ENCODE measurements around the gene SCIN.
"Not testable (repeated sequence)": the region's sequence is repeated elsewhere in the genome, so short reads cannot be mapped to it uniquely, and the experiment has no call there.

The SCIN gene

DNA sequence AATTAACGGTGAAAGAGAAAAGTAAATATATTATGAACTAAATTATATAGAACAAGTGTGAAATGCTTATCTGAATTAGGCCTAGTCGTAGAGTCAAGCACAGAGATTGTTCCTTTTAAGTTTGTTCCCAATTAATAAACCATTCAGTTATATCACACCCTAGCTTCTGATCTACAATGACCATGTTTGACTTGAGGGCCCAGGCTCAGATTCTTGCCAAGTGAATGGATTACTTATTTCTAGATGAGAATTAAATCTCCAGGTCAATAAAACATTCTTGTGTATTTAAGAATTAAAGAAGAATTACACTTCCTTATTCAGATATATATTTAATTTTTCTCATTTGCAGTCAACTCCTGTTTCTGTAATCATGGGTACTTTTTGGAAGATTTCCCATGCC lies 79.6 kb downstream of the SCIN start:
- DNase-seq = no peak

DNA sequence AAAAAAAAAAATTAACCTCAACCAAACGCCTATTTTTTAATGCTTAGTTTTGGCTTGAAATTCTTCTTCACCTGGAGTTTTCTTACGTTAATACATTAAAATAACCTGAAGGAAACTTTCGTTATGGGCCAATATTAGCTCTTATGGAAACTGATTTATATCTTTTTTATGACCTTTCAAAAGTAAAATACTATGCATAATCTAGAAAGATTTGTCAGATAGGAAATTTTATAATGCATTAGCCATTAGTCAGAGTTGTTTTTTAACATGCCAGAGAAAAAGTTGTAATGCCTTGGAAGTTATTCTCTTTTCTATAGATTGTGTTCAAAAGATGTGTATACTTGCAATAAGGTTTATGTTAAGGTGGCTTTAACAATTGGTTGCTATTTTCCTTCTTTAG lies 82.6 kb downstream of the SCIN start:
- DNase-seq = no peak

DNA sequence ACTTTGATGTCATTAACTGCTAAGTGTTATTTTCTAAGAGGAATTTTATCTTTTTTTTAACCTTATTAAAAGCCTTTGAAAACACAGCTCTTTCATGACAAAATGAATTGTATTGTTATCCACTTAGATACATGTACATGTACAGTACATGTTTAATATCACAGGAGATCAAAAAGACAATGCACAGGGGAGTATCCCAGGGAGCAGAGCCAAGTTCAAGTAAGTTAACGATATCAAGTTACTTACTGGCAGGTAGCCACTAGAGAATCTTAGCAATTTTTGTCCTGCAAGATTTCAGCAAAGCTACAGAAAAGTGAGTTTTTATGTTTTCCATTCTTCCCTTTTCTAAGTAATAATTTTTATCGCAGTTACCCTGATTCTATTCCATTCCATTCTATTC lies 83.0 kb downstream of the SCIN start:
- no peak for DNase-seq

DNA sequence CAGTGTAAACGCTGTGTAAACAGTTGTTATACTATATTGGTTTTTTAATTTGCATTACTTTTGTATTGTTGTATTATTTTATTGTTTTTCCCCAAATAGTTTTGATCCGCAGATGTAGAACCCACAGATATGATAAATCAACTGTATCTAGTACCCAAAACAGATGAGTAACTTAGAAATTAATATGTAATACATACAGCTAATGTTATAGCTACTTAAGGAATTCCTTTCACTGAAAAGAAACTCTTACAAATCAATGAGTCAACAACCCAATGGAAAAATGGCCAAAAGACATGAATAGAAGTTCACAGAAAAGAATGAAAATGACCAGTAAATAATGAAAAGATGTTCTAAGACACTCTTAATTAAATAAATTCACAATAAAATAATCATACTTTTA lies 84.6 kb downstream of the SCIN start:
- DNase-seq = no peak

DNA sequence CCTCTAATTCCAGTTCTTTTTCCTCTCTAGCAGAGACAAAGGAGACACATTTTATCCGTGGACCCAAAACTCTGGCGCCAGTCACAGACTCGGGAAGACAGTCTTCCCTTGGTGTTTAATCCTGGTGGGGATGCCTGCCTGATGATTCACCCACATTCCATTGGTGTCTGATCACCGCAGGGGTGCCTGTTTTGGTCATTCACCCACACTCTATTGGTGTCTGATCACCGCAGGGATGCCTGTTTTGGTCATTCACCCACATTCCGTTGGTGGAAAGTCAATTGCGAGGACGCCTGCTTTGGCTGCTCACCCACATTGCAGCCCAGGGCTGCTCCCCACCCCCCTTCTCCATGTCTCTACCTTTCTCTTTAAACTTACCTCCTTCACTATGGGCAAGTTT lies 89.9 kb downstream of the SCIN start:
- DNase-seq = not testable (repeated sequence)

DNA sequence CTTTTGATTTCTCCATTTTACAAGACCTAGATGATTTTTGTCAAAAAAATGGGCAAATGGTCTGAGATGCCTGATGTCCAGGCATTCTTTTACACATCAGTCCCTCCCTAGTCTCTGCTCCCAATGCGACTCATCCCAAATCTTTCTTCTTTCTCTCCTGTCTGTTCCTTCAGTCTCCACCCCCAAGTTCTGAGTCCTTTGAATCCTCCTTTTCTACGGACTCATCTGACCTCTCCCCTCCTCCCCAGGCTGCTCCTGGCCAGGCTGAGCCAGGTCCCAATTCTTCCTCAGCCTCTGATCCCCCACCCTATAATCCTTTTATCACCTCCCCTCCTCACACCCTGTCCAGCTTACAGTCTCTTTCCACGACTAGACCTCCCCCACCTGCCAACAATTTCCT lies 90.5 kb downstream of the SCIN start:
- not testable (repeated sequence) for DNase-seq

DNA sequence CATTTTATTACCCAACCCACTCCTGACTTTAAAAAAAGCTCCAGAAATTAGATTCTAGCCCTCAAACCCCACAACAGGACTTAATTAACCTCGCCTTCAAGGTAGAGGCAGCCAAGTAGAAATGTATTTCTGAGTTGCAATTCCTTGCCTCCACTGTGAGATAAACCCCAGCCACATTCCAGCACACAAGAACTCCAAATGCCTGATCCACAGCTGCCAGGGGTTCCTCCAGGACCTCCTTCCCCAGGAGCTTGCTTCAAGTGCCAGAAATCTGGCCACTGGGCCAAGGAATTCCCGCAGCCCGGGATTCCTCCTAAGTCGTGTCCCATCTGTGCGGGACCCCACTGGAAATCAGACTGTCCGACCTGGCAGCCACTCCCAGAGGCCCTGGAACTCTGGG lies 91.1 kb downstream of the SCIN start:
- DNase-seq = no peak

DNA sequence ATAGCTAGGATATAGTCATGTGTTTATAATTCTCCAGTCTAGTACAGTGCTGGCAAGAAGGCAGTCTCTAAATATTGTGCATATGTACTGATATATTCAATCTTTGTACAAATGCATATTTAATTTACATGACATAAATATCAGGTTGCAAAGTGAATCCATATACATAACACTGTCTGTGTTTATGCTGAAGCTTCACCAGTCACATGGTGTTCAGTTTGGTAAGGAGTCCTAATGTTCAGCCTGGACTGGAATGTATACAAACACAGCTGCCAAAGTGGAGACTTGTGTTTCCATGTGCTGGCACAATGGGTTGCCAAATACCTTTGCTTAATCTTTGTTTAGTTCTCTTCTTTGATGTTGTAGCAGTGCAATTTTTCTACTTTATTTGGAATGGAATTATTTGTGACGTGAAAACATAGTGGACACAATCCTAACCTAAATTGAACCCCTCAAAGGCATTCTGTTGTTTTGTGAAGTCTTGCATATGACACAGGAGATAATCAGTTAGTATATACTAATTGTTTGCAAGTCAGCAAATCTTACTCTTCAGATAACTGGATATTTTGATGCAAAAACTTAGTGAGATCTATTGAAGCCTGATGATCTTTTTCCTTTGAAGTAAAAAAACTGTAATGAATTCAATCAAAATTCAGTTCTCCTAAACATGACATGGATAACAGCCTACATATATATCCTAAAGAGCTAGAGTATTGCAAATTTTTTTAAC lies 99.6 kb downstream of the SCIN start:
- DNase-seq = no peak

DNA sequence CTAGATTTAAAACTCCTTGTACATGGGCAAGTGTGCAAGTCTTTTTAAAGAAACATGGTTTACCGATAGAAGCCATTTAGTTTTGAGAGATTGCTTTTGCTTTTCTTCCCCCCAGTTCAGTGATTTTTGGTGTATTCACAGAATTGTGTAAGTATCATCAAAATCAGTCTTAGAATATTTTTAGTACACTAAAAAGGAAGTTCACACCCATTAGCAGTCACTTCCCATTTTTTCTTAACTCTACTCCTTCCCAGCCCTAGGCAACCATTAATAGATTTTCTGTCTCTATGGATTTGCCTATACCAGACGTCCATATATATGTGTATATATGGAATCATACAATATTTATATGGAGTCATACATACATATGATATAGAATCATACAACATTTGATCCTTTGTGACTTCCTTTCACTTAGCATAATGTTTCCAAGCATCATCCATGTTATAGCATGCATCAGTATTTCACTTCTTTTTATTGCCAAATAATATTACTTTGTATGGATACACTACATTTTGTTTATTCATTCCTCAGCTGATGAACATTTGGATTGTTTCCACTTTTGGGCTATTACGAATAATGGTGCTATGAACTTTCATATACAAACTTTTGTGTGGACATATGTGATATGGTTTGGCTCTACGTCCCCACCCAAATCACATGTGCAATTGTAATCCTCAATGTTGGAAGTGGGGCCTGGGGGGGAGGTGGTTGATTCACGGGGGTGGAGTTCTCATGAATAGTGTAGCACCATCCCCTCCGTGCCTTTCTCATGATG lies 100.4 kb downstream of the SCIN start:
- no peak for DNase-seq

DNA sequence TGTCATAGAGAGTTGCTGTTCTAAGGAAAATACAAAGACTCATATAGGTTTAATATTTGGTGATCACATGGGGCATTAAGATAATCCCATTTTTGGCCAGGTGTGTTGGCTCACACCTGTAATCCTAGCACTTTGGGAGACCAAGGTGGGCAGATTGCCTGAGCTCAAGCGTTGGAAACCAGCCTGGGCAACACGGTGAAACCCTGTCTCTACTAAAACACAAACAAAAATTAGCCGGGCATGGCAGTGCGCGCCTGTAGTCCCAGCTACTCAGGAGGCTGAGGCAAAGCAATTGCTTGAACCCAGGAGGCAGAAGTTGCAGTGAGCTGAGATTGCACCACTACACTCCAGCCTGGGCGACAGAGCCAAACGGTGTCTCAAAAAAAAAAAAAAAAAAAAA lies 102.9 kb downstream of the SCIN start:
- DNase-seq = not testable (repeated sequence)

DNA sequence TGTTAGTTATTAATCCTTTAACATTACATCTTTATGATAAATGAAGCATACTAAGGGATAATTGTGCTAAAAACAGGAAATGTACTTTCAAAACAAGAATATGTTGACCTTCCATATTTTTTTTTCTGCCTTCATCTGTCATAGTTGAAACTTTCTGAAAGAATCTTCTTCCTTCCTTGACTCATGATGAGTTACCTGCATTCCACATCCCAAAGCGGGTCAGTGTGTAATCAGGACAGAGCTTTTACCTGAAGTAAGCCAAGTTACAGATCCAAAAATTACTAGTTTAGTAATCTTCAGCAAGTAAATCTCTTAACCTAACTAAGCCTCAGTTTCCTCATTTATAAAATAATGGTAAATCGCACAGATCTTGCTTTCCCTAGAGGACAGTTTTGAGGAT lies 103.5 kb downstream of the SCIN start:
- DNase-seq = no peak

DNA sequence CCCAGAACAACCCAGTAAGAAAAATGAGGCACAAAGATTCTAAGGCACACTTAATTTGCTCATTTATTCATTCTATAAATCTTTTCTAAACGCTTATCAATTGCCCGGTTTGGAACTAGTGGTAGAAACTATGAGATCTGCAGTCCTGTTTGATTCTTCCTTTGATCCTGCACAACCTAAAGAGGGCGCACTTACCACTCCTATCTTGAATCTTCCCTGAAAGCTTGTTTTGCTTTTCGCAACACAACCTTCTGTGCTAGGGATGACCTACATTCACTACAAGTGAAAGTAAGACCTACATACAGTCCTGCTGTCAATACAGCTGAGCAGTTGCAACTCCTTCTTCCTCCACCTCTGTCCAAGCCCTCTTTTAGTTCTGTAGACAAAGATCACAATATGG lies 104.3 kb downstream of the SCIN start:
- no peak for DNase-seq

DNA sequence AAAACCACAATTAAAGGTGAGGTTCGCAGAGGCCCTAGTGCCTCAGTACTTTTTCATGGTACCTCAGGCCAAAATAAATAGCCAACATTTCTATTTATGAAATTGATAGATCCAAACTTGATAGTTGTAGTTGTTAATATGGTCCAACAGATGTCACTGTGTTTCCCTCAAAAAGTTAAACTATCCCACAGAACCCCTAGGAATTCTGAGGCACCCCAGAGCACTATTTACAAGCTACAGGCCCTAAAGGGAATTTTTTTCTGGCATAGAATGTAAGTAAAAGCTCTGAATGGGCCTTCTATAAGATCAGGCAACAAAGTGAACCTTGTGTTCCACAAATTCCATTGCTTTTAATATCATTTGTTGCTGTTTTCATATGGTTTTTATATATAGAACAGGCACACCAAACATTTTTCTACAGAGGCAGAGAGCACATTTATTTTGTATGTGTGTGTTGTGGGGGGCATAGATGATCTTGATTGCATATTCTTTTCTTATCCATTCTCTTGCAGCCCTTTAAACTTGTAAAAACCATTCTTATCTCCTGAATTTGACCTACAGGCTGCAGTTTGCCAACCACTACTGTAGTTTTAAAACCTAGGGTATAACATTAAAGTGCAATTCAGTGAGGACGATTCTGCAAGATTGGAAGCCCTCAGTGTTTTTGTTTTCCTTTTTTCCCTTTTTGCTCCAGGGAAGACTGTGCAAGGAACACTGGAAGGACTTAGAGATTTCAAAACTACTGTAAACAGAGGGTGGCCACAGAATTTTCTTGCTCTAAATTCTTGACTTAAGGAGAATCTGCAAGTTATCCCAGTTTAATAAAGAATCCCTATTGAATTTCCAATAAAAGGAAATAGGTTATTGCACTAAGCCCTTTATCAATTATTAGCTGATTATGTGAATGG lies 113.4 kb downstream of the SCIN start:
- no peak for DNase-seq

DNA sequence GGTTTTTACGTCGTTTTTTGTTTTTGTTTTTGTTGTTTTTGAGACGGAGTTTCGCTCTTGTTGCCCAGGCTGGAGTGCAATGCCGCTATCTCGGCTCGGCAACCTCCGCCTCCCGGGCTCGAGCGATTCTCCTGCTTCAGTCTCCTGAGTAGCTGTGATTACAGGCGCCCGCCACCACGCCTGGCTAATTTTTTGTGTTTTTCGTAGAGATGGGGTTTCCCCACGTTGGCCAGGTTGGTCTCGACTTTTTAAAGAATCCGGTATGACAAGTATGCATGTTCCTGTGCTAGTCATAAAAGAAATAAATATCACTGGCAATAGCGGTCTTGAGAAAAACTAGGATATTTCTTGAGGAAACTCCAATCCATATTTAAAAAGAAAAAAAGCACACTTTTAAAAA lies 114.2 kb downstream of the SCIN start:
- DNase-seq = no peak

DNA sequence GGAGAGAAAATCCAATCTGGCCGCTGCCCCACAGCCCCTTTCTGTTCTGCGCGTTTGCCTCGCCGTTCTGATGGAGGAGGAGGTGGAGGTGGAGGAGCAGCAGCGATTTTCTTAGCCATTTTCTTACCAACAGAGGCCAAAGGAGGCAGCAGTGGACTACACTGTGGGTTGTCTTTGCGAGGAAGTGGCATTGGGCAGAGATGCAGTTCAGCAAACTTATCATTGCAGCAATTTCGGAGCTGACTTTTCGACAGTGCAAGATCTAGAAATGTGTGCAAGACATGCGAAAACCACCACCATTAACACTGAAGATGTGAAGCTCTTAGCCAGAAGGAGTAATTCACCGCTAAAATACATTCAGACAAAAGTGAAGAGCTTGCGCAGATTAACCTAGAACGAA lies 115.0 kb downstream of the SCIN start:
- DNase-seq = peak in 1 of 4 experiments; percentile 3

DNA sequence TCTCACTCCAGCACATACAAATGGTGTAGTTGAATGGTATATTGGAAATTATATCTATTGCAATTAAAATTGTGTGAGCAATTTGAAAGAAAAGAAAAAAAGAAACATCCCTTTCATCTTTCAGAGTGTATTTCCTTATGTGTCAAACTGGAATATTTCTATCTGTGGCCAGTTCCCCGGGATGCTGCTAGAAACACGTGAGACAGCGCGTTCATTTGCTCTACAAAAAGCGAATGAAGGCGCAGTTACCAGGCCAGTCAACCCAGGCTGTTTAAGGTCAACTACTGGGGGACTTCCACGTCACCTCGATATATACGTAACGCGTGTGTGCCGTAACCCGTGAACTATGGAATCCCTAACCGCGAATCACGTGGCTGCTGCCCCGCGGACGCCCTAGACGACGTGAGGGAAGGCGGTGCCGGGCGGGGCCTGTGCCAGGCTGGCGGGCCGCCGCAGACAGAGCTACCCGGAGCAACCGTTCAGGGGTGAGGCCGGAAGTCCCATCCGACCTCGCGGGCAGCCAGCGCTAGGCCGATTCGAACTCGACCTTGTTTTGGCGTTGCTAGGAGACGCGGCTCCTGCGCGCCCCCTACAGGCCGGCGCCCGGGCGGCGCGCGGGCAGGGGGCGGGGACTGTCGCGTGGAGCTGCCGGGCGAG lies 115.8 kb downstream of the SCIN start:
- peak; percentile 90 to 94 (median 92) for DNase-seq

DNA sequence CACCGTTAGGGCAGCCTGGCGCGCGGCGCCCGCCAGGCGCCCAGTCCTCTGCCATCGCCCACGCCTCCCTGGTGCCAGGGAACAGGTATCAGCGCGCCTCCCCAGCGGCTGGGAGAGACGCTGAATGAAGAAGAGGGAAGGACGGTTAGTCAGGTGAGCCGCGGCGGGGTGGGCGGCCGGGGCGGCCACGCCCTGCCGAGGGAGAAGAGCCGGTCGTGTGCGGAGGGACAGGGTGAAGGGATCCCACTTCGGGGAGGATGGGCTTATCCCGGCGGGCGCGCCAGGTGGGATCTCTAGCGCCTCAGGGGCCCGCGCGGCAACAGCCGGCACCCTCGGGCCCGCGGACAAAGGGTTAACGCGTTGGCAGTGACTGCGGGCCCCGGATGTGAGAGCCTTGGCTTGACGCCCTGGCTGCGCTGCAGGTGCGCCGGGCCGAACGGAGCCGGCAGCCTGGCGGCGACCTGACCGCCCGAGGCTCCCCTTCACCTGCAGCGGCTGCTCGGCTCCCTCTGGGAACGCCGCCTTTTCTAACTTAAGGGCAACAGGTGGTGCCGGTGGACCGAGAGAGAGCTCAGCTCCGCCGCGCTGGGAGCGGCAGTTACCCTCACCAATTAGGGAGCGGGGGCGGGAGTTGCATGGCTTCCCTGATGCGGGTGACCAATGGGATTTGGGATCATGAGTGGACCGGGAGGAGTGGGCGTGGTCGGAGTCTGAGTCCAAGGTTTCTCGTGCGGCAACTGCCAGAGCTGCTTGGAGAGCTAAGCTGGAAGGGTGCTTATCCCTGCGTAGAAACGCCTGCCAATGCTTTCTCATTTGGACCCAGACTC lies 116.6 kb downstream of the SCIN start, which contains the start of gene ARL4A:
Gene ARL4A (plus strand): TSS at position 743 of the 827 bp plus-strand sequence. CDS start 622 bp downstream, outside the sequence.
- DNase-seq = peak; percentile 68 to 80 (median 74)

DNA sequence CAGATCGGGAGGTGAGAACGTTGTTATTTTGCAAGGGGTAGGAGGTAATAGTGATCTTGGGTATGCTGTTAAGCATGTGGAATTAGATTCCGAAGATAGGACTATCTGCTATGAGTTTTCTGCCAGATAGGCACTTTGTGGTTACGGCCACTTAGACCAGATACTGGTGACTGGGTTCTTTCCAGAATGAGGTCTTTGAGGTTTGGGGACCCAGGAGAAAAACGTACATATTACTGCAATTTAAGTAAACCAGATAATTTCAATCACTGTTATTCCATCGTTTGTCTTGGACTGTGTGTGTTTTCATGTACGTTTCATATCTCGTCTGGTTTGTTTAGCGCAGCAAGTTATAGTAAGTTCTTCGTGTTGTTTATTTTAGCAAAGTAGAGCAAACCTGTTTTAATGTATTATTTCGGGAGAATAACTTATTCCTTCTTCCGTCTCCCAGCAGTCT lies 117.2 kb downstream of the SCIN start:
- no peak for DNase-seq

DNA sequence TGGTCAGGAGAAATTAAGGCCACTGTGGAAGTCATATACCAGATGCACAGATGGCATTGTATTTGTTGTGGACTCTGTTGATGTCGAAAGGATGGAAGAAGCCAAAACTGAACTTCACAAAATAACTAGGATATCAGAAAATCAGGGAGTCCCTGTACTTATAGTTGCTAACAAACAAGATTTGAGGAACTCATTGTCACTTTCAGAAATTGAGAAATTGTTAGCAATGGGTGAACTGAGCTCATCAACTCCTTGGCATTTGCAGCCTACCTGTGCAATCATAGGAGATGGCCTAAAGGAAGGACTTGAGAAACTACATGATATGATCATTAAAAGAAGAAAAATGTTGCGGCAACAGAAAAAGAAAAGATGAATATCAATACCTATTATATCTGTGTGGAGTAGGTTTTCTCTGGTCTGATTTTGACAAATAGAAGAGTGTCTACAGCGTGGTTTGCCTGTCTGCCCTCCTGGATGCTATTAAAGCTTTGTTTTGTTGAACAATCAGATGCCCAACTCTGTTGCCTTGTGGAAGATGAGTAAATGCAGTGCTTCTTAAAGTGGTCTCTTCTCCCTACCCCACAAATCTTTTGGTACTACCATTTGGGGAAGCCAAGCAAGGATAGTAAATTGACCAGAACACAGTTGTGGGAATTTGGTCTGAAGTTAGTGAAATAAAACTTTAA lies 118.1 kb downstream of the SCIN start:
- not testable (repeated sequence) for DNase-seq

DNA sequence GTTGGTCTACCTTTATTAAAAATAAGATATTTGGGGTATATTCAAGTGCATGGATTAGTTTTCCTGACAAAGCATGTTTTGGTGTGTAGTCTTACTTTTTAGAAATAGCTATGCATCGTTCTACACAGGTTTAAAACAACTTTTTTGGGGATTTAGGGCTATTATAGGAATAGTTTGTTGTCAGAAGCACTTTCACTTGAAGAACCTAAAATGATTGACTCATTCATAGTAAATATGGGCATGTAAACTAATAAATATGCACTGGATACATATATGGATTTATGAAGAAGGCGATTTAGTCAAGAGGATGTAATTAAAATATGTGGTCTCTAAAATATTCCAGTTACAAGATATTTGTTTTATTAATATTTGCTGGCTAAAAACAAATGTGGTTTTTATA lies 118.9 kb downstream of the SCIN start:
- no peak for DNase-seq

Data from activated CD4-positive, CD25-positive, alpha-beta regulatory T cell (primary cell).